Measurements from ENCODE around the gene PPP1R11.
A peak's percentile ranks its signal among the peaks of the same experiment; 100 is the strongest.

The PPP1R11 gene

GRCh38 chr6:30047220-30047619 is 19.8 kb upstream of the PPP1R11 start:
- DNase-seq: no peak
- no peak overlapping the region for H3K18ac ChIP-seq (ENCODE audit: low read length)
- H2BK15ac ChIP-seq (replicated peaks; ENCODE audit: low read depth): no peak overlapping the region
- H3K79me2 ChIP-seq (ENCODE audit: control insufficient read depth, insufficient read depth, low read length): no peaks in the 10 kb centered on the region
- H3K36me3 ChIP-seq (ENCODE audit: control insufficient read depth, insufficient read depth, low read length): no peaks in the 10 kb centered on the region
- H3K4me1 ChIP-seq (ENCODE audit: control insufficient read depth, low read depth, low read length): no peaks in the 10 kb centered on the region
- no peaks in the 10 kb centered on the region for H3K79me1 ChIP-seq (ENCODE audit: low read length)
- WGBS (ENCODE audit: extremely low coverage, insufficient coverage, low lambda C conversion rate): no CpG with 5 or more reads among the region's 2 CpGs
- H2BK5ac ChIP-seq (ENCODE audit: low read length): no peak overlapping the region
- no peak overlapping the region for H3K4me3 ChIP-seq (ENCODE audit: low read length)
- H3K4me2 ChIP-seq (ENCODE audit: low read length): no peak overlapping the region
- H3K23ac ChIP-seq (ENCODE audit: low read length): no peak overlapping the region
- no peak overlapping the region for H4K5ac ChIP-seq (ENCODE audit: low read length)
- H3K27ac ChIP-seq (ENCODE audit: low read depth, low read length): no peak overlapping the region
- H3K9ac ChIP-seq (ENCODE audit: low read length): no peak overlapping the region
- no peak overlapping the region for H2AK5ac ChIP-seq (ENCODE audit: low read length)
- H2BK120ac ChIP-seq (ENCODE audit: low read depth, low read length): no peak overlapping the region
- no peak overlapping the region for H3K56ac ChIP-seq (ENCODE audit: low read length)
- H3K27me3 ChIP-seq (ENCODE audit: insufficient read depth, low read length, poor library complexity): no peaks in the 10 kb centered on the region
- no peak overlapping the region for H4K8ac ChIP-seq (ENCODE audit: low read depth, low read length)
- H3K4ac ChIP-seq (ENCODE audit: low read depth, low read length): no peak overlapping the region

- no peaks in the 10 kb centered on the region for H3K79me2 ChIP-seq (ENCODE audit: control insufficient read depth, insufficient read depth, low read length)
- H3K4me2 ChIP-seq (ENCODE audit: low read length): no peak overlapping the region
- no peak overlapping the region for H3K27ac ChIP-seq (ENCODE audit: low read depth, low read length)
- H4K8ac ChIP-seq (ENCODE audit: low read depth, low read length): no peak overlapping the region
- H3K4me3 ChIP-seq (ENCODE audit: low read length): no peak overlapping the region
- no peak overlapping the region for H2AK5ac ChIP-seq (ENCODE audit: low read length)
- H4K5ac ChIP-seq (ENCODE audit: low read length): no peak overlapping the region
- no peak for DNase-seq
- no peak overlapping the region for H2BK120ac ChIP-seq (ENCODE audit: low read depth, low read length)
- H3K4me1 ChIP-seq (ENCODE audit: control insufficient read depth, low read depth, low read length): no peaks in the 10 kb centered on the region
- no peak overlapping the region for H2BK5ac ChIP-seq (ENCODE audit: low read length)
- no peak overlapping the region for H3K9ac ChIP-seq (ENCODE audit: low read length)
- no peak overlapping the region for H3K56ac ChIP-seq (ENCODE audit: low read length)
- no peaks in the 10 kb centered on the region for H3K79me1 ChIP-seq (ENCODE audit: low read length)
- no peak overlapping the region for H3K18ac ChIP-seq (ENCODE audit: low read length)
- WGBS (ENCODE audit: extremely low coverage, insufficient coverage, low lambda C conversion rate): no CpG with 5 or more reads among the region's 3 CpGs
- H3K36me3 ChIP-seq (ENCODE audit: control insufficient read depth, insufficient read depth, low read length): no peaks in the 10 kb centered on the region
- no peak overlapping the region for H2BK15ac ChIP-seq (replicated peaks; ENCODE audit: low read depth)
- no peak overlapping the region for H3K23ac ChIP-seq (ENCODE audit: low read length)
- H3K27me3 ChIP-seq (ENCODE audit: insufficient read depth, low read length, poor library complexity): no peaks in the 10 kb centered on the region
- no peak overlapping the region for H3K4ac ChIP-seq (ENCODE audit: low read depth, low read length)
Observed at GRCh38 chr6:30053682-30054081, 13.3 kb upstream of the PPP1R11 start.

DNA sequence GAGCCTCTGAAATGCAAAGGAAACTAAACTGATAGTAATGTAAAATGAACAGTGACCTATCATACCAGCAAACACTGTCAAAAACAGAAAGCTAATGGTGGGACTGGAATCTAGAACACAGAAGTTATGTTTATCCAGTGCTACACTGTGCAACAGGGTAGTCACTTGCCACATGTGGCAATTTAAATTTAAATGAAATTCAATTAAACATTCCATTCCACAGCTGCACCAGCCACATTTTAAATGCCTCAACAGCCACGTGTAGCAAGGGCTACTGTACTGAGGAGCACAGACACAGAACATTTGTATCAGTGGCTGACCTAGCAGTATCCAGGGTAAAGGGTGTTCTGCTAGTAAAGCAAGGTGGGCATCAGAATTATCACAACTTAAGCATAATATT is 11.5 kb upstream of the PPP1R11 start:
- WGBS (ENCODE audit: extremely low coverage, insufficient coverage, low lambda C conversion rate): no CpG with 5 or more reads among the region's 1 CpG
- no peak overlapping the region for H3K27ac ChIP-seq (ENCODE audit: low read depth, low read length)
- no peak for DNase-seq

DNA sequence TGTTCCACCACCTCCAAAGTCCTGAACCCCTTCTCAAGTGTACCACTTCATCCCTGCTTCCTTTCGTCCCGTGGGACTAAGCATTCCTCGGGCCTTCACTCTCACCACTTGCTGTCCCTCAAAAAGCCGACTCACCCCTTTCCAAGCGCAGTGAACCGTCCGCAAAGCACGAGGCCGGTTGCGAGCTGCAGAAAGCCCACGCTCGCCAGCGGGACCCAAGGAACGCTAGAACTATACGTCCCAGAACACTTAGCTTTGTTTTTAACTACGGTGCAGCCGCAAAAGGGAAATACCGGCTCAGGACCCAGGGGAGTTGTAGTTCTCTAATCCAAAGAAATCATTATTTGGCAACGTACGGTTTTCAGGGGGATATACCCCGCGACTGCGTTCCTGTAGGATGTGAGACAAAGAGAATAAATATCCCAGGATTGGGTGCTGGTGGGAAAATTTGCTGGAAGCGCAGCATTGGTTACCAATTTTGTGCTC is 6.3 kb upstream of the PPP1R11 start:
- peaks cover 4% of the 10 kb centered on the region for H3K4me1 ChIP-seq (ENCODE audit: control insufficient read depth, low read depth, low read length)
- peak; percentile 43 for DNase-seq
- H3K56ac ChIP-seq (ENCODE audit: low read length): peak overlapping the region; percentile 92

More for the DNA sequence above, 11.5 kb upstream of the PPP1R11 start:
- H3K4me1 ChIP-seq (ENCODE audit: control insufficient read depth, low read depth, low read length): peaks cover 2% of the 10 kb centered on the region
- no peak overlapping the region for H3K9ac ChIP-seq (ENCODE audit: low read length)
- H3K36me3 ChIP-seq (ENCODE audit: control insufficient read depth, insufficient read depth, low read length): no peaks in the 10 kb centered on the region
- no peak overlapping the region for H3K56ac ChIP-seq (ENCODE audit: low read length)
- H3K23ac ChIP-seq (ENCODE audit: low read length): no peak overlapping the region
- peaks cover under 1% of the 10 kb centered on the region for H3K79me2 ChIP-seq (ENCODE audit: control insufficient read depth, insufficient read depth, low read length)
- no peak overlapping the region for H4K5ac ChIP-seq (ENCODE audit: low read length)
- H3K4me3 ChIP-seq (ENCODE audit: low read length): no peak overlapping the region
- H2BK5ac ChIP-seq (ENCODE audit: low read length): no peak overlapping the region
- no peak overlapping the region for H4K8ac ChIP-seq (ENCODE audit: low read depth, low read length)
- no peak overlapping the region for H3K4me2 ChIP-seq (ENCODE audit: low read length)
- H2BK120ac ChIP-seq (ENCODE audit: low read depth, low read length): no peak overlapping the region
- H3K4ac ChIP-seq (ENCODE audit: low read depth, low read length): no peak overlapping the region
- no peak overlapping the region for H2AK5ac ChIP-seq (ENCODE audit: low read length)
- H3K79me1 ChIP-seq (ENCODE audit: low read length): peaks cover 2% of the 10 kb centered on the region
- H3K18ac ChIP-seq (ENCODE audit: low read length): no peak overlapping the region
- H3K27me3 ChIP-seq (ENCODE audit: insufficient read depth, low read length, poor library complexity): no peaks in the 10 kb centered on the region
- no peak overlapping the region for H2BK15ac ChIP-seq (replicated peaks; ENCODE audit: low read depth)

DNA sequence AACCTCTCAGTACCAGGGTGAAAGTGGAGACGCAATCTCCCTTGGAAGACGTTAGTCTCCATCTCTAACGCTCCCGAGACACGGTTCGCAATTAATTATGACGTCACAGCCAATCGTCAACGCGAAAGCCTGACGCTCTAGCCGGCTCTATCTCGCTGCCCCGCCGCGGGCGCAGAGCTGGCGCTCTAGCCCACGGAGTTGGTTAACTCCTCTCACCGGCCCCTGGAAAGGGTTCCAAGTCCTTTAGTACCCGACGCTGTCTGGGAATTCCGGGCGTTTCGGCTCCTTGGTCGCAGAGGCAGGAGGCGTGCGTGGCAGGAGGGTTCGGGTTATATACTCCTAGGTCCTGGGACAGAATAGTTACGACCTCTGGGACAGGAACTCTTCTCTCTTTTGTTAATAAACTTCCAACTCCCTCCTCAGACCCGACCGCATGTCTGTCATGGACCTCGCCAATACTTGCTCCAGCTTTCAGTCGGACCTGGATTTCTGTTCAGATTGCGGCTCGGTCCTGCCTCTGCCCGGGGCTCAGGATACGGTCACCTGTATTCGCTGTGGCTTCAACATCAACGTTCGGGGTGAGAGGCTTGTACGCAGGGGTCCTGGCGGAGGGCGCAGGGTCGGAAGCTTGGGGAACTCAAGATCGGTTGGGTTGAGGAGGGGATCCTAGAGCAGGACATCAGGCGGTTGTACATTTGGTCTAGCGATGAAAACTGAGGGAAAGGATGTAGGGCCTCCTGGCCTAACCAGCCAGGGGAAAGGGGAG is 5.7 kb upstream of the PPP1R11 start, which contains the start of gene POLR1H:
POLR1H (plus strand) TSS at position 174 of the 766 bp plus-strand sequence; CDS start at position 434, 260 bp downstream.
- H4K5ac ChIP-seq (ENCODE audit: low read length): peak within 1 kb of the TSS; percentile 47
- H3K23ac ChIP-seq (ENCODE audit: low read length): no peak within 1 kb of the TSS
- peak within 1 kb of the TSS; percentile 22 for H3K18ac ChIP-seq (ENCODE audit: low read length)
- H2BK15ac ChIP-seq (replicated peaks; ENCODE audit: low read depth): no peak within 1 kb of the TSS
- H3K27me3 ChIP-seq (ENCODE audit: insufficient read depth, low read length, poor library complexity): no peaks in the 10 kb centered on the region
- peak within 1 kb of the TSS; percentile 94 for H3K4me2 ChIP-seq (ENCODE audit: low read length)
- peaks cover 4% of the 10 kb centered on the region for H3K79me2 ChIP-seq (ENCODE audit: control insufficient read depth, insufficient read depth, low read length)
- WGBS (ENCODE audit: extremely low coverage, insufficient coverage, low lambda C conversion rate): no CpG with 5 or more reads among the region's 48 CpGs
- peak within 1 kb of the TSS; percentile 22 for H3K27ac ChIP-seq (ENCODE audit: low read depth, low read length)
- peak within 1 kb of the TSS; percentile 97 for H3K9ac ChIP-seq (ENCODE audit: low read length)
- H3K4me3 ChIP-seq (ENCODE audit: low read length): peak within 1 kb of the TSS; percentile 97
- H3K4me1 ChIP-seq (ENCODE audit: control insufficient read depth, low read depth, low read length): peaks cover 4% of the 10 kb centered on the region
- peak within 1 kb of the TSS; percentile 84 for H4K8ac ChIP-seq (ENCODE audit: low read depth, low read length)
- H3K4ac ChIP-seq (ENCODE audit: low read depth, low read length): no peak within 1 kb of the TSS
- H3K36me3 ChIP-seq (ENCODE audit: control insufficient read depth, insufficient read depth, low read length): no peaks in the 10 kb centered on the region
- H3K79me1 ChIP-seq (ENCODE audit: low read length): peaks cover 8% of the 10 kb centered on the region
- DNase-seq: peak; percentile 98
- H2BK5ac ChIP-seq (ENCODE audit: low read length): peak within 1 kb of the TSS; percentile 11
- H3K56ac ChIP-seq (ENCODE audit: low read length): peak within 1 kb of the TSS; percentile 98
- no peak within 1 kb of the TSS for H2BK120ac ChIP-seq (ENCODE audit: low read depth, low read length)
- H2AK5ac ChIP-seq (ENCODE audit: low read length): peak within 1 kb of the TSS; percentile 27

More for the DNA sequence above, 6.3 kb upstream of the PPP1R11 start:
- peak overlapping the region; percentile 81 for H3K9ac ChIP-seq (ENCODE audit: low read length)
- peak overlapping the region; percentile 47 for H4K5ac ChIP-seq (ENCODE audit: low read length)
- WGBS (ENCODE audit: extremely low coverage, insufficient coverage, low lambda C conversion rate): no CpG with 5 or more reads among the region's 24 CpGs
- H3K27ac ChIP-seq (ENCODE audit: low read depth, low read length): no peak overlapping the region
- H3K4me2 ChIP-seq (ENCODE audit: low read length): peak overlapping the region; percentile 79
- H3K18ac ChIP-seq (ENCODE audit: low read length): no peak overlapping the region
- H2BK120ac ChIP-seq (ENCODE audit: low read depth, low read length): no peak overlapping the region
- H3K4me3 ChIP-seq (ENCODE audit: low read length): peak overlapping the region; percentile 76
- H3K79me2 ChIP-seq (ENCODE audit: control insufficient read depth, insufficient read depth, low read length): peaks cover 4% of the 10 kb centered on the region
- H3K79me1 ChIP-seq (ENCODE audit: low read length): peaks cover 8% of the 10 kb centered on the region
- H4K8ac ChIP-seq (ENCODE audit: low read depth, low read length): peak overlapping the region; percentile 84
- no peak overlapping the region for H2BK5ac ChIP-seq (ENCODE audit: low read length)
- H3K4ac ChIP-seq (ENCODE audit: low read depth, low read length): no peak overlapping the region
- no peak overlapping the region for H3K23ac ChIP-seq (ENCODE audit: low read length)
- H2AK5ac ChIP-seq (ENCODE audit: low read length): no peak overlapping the region
- H3K27me3 ChIP-seq (ENCODE audit: insufficient read depth, low read length, poor library complexity): no peaks in the 10 kb centered on the region
- no peaks in the 10 kb centered on the region for H3K36me3 ChIP-seq (ENCODE audit: control insufficient read depth, insufficient read depth, low read length)
- no peak overlapping the region for H2BK15ac ChIP-seq (replicated peaks; ENCODE audit: low read depth)
